Activated CD4-positive, alpha-beta T cell treated with anti-CD3 and anti-CD28 coated beads for 1 hour (primary cell): ENCODE measurements around the gene SUSD3.

Experiments
- DNase-seq: peaks from one replicate; pipeline ENCODE4 v3.0.0-alpha.2; 2020

SUSD3 gene

GRCh38 chr9:93127395-93127911, 69.0 kb downstream of the SUSD3 start:
- DNase-seq = no peak

- DNase-seq = no peak
Measured at GRCh38 chr9:93128011-93128714, 69.7 kb downstream of the SUSD3 start.

GRCh38 chr9:93128715-93129224, 70.3 kb downstream of the SUSD3 start:
- DNase-seq = no peak

GRCh38 chr9:93129286-93129685, 70.8 kb downstream of the SUSD3 start:
- DNase-seq = no peak

- DNase-seq = no peak
Measured at GRCh38 chr9:93129691-93130500, 71.4 kb downstream of the SUSD3 start.

- DNase-seq = no peak
Measured at GRCh38 chr9:93130861-93131481, 72.5 kb downstream of the SUSD3 start.

GRCh38 chr9:93131599-93132286, 73.2 kb downstream of the SUSD3 start:
- DNase-seq = no peak

- DNase-seq = no peak
Measured at GRCh38 chr9:93132287-93132927, 73.9 kb downstream of the SUSD3 start.

GRCh38 chr9:93132946-93133680, 74.6 kb downstream of the SUSD3 start:
- no peak for DNase-seq

GRCh38 chr9:93133681-93134014, 75.1 kb downstream of the SUSD3 start:
- DNase-seq = peak; percentile 31

- DNase-seq = peak; percentile 78
Measured at GRCh38 chr9:93134015-93134739, 75.7 kb downstream of the SUSD3 start, which contains the start of gene NINJ1. Gene NINJ1, minus strand, starts transcription at chr9:93134251. Its CDS starts 34 bp downstream, at chr9:93134217.
